ENCODE data around the gene SPTB.

SPTB gene

DNA sequence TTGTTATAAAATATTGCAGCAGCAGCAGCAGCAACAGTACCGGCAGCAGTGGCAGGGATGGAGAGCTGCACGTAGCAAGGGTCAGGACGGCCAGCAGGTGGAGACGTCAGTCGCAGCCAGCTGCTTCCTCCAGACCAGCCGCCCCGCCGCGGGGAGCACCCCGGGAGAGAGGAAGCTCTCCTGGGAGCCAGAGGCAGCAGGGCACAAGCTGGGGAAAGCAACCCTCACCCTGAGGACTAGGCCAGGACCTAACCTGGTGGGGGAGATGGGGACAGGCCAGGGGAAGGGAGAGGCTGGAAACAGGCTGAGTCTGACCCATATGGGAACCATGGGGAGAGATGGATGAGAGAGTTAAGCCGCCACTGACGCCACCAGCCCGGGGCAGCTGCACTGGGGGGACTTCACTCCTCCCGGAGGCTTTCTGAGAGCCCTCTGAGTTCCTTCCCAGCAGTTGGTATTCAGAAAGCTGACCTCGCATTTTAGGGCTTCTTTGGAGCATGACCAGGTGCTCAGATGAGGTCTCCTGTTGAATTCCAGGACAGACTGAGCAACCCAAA, 56.3 kb downstream of the SPTB start:
- no peak for DNase-seq (ENCODE audit: low read depth)
- no peak overlapping the region for H3K4me3 ChIP-seq (ENCODE audit: control insufficient read depth, low read depth, low read length)
- TF ChIP-seq, protein P1, sequence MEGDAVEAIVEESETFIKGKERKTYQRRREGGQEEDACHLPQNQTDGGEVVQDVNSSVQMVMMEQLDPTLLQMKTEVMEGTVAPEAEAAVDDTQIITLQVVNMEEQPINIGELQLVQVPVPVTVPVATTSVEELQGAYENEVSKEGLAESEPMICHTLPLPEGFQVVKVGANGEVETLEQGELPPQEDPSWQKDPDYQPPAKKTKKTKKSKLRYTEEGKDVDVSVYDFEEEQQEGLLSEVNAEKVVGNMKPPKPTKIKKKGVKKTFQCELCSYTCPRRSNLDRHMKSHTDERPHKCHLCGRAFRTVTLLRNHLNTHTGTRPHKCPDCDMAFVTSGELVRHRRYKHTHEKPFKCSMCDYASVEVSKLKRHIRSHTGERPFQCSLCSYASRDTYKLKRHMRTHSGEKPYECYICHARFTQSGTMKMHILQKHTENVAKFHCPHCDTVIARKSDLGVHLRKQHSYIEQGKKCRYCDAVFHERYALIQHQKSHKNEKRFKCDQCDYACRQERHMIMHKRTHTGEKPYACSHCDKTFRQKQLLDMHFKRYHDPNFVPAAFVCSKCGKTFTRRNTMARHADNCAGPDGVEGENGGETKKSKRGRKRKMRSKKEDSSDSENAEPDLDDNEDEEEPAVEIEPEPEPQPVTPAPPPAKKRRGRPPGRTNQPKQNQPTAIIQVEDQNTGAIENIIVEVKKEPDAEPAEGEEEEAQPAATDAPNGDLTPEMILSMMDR (IDR thresholded peaks at IDR 0.05; ENCODE audit: control insufficient read depth, insufficient read depth, low read depth, low read length, missing control alignments), result peak; percentile 88

DNA sequence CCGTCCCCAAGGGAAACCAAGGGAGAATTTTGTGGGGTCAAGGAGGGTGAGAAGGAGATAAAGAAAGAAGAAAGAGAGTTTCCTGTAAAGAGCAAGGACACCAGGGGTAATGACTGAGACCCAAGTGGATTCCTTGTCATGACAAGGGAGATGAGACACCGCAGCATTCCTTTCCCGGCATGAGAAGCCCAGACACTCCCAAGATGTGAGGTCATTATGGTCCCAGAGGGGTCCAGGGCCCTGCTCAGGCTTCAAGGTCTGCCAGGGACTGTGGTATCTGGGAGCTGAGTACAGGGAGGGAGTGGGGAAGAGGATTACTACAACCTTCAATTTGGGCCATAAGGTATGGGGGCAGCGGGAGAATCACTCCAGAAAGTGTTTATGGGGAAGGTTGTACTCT, 58.1 kb downstream of the SPTB start:
- no peak for DNase-seq (ENCODE audit: low read depth)
- TF ChIP-seq, protein P1 (IDR thresholded peaks at IDR 0.05; ENCODE audit: control insufficient read depth, insufficient read depth, low read depth, low read length, missing control alignments), result no peak
- H3K4me3 ChIP-seq (ENCODE audit: control insufficient read depth, low read depth, low read length), result no peak overlapping the region

DNA sequence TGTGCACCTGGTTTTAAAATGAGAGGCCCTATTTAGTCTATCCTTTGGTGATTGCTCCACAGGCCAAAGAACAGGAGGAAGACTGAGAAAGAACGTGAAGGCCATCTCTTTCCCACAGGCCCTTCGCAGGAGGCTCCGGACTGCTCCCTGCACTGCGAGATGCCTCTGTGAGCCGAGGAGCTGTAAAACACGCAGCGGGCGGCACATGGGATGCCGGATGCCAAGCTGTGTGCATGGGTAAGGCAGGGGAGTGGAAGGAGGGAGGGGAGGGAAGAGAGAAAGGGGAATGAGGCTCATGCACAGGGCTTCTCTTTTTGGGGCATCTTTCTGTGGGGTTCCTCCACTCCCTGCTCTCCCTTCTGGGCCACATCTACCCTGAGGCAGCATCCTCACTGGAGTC, 61.6 kb downstream of the SPTB start:
- H3K4me3 ChIP-seq (ENCODE audit: control insufficient read depth, low read depth, low read length), result no peak overlapping the region
- TF ChIP-seq, protein P1 (IDR thresholded peaks at IDR 0.05; ENCODE audit: control insufficient read depth, insufficient read depth, low read depth, low read length, missing control alignments), result no peak
- no peak for DNase-seq (ENCODE audit: low read depth)

DNA sequence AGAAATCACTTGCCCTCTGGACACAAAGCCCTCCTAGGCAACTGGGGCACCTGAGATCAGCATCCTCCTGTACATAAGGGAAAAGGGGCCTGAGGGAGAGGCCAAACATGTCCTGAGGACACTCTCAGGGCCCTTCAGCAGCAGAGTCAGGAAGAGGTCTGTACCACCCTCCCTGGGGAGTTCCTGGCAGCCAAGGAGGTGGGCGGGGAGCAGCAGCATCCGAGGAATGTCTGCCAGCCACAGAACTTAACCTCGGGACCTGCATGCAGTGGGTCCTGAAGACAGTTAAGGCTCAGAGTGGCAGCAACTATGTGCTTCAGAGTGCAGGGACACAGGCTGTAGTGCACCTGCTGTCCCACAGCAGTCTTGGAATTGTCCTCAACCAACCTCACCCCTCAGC, 62.1 kb downstream of the SPTB start:
- TF ChIP-seq, protein P1 (IDR thresholded peaks at IDR 0.05; ENCODE audit: control insufficient read depth, insufficient read depth, low read depth, low read length, missing control alignments), result no peak
- DNase-seq (ENCODE audit: low read depth), result no peak
- no peak overlapping the region for H3K4me3 ChIP-seq (ENCODE audit: control insufficient read depth, low read depth, low read length)

DNA sequence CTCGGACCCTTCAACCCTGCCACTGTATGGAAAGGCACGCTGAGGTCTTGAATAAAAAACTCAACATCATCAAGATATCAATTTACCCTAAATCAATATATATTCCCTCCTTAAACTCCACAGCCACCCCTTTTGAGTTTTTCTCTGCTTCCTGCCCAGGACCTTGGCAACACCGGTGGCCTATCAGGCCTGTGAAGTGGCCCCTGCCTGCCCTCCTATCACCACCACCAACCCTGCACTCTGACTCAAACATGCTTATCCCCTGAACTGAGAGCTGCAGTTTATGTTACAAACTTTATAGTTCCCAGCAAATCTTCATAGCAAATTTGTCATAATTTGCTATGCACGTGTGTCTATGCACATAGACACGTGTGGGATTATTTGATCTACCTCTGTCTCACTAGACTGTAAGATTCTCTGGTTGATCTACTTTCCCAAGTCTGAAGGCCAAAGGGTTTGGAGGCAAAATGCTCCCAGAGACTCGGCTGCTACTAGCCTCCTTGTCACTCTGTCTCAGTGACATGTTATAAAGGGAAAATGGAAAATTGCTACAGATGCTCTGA, 63.4 kb downstream of the SPTB start:
- no peak for DNase-seq (ENCODE audit: low read depth)
- H3K4me3 ChIP-seq (ENCODE audit: control insufficient read depth, low read depth, low read length), result no peak overlapping the region
- TF ChIP-seq, protein P1 (IDR thresholded peaks at IDR 0.05; ENCODE audit: control insufficient read depth, insufficient read depth, low read depth, low read length, missing control alignments), result no peak

DNA sequence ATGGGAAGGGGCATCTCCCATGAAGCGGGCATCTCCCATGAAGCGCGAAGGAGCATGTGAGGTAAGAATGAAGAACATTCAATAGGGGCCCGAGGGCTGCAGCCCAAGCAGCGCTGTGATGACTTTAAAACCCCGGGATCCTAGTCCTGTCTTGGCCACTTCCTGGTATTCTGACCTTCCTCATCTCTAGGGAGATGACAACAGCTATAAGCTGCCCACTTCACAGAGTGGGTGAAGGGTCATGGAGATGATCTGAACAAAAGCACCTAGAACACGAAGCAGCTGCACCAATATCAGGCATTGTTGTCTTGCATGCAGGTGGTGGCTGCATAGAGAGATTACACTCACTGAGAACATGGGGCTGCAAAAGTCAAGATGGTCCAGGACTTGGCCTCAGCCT, 64.5 kb downstream of the SPTB start:
- TF ChIP-seq, protein P1 (IDR thresholded peaks at IDR 0.05; ENCODE audit: control insufficient read depth, insufficient read depth, low read depth, low read length, missing control alignments), result no peak
- no peak for DNase-seq (ENCODE audit: low read depth)
- no peak overlapping the region for H3K4me3 ChIP-seq (ENCODE audit: control insufficient read depth, low read depth, low read length)
